ENCODE data around the gene KRT84. TPM values are rescaled to one million over a fixed set of nuclear protein-coding genes. Genes with fewer than 3 reads are reported as not detected.

Gene KRT84
- total and polyA plus RNA-seq, 8 donors = not detected

DNA sequence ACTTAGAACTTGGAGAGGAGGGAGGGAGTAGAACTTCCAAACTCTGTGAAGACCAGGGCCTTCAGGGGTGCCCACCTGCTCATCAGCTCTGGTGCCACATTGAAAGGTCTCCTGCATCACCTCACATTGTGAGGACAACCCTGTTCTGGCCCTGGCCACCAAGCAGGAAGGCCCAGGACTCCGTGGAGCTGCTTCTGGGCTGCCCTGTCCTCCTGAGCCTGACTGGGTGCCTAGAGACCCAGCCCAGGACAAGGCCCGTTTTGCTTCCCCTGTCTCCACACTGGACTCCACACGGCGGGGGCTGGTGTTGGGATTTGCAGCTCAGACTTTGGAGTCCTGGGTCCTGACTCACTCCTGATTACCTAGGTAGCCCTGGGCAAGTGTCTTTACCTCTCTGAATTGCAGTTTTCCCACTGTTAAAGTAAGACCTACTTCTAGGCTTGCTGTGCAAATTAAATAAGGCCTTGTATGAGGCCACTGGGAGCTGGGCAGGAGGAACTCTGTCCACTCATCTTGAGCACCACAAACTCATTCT lies 33.2 kb upstream of the KRT84 start:
- Histone ChIP-seq H3K27me3 (no peaks in the 10 kb centered on the region), H3K4me3 (no peak overlapping the region), H3K4me1 (peaks cover 0 to 28% (median 9%) of the 10 kb centered on the region in 4 donors), H3K36me3 (no peaks in the 10 kb centered on the region), H3K27ac (no peak overlapping the region), H3K9me3 (no peaks in the 10 kb centered on the region)
- intact Hi-C loops (cut with DNase I; ENCODE audit: low total_unique reads) = no loop called here
- WGBS, 5 donors = 82 to 92% (median 87%) methylated on average over 3 to 4 of the region's 4 CpGs; no CpG with 5 or more reads in 1 of the 5 donors
- TF ChIP-seq CTCF (IDR thresholded peaks at IDR 0.05) = no peak
- TF ChIP-seq EP300 (IDR thresholded peaks at IDR 0.05) = no peak
- no peak for TF ChIP-seq POLR2AphosphoS5 (IDR thresholded peaks at IDR 0.05)
- no peak for TF ChIP-seq POLR2A (IDR thresholded peaks at IDR 0.05)
- DNase-seq = no peak

GRCh38 chr12:52417740-52418139 lies 32.3 kb upstream of the KRT84 start:
- WGBS, 5 donors = 41 to 67% (median 61%) methylated on average over 2 of the region's 2 CpGs
- H3K9me3 ChIP-seq = no peaks in the 10 kb centered on the region
- H3K4me1 ChIP-seq = peaks cover 0 to 22% (median 8%) of the 10 kb centered on the region in 4 donors
- no peak overlapping the region for H3K4me3 ChIP-seq
- no peaks in the 10 kb centered on the region for H3K27me3 ChIP-seq
- no peak for DNase-seq
- peak overlapping the region in 3 of 5 donors; percentile 48 to 70 (median 49) for H3K27ac ChIP-seq
- intact Hi-C loops (cut with DNase I; ENCODE audit: low total_unique reads) = no loop called here
- no peaks in the 10 kb centered on the region for H3K36me3 ChIP-seq
- TF ChIP-seq EP300 (IDR thresholded peaks at IDR 0.05) = no peak
- no peak for TF ChIP-seq CTCF (IDR thresholded peaks at IDR 0.05)

GRCh38 chr12:52416795-52417194 lies 31.3 kb upstream of the KRT84 start:
- no peak for TF ChIP-seq POLR2A (IDR thresholded peaks at IDR 0.05)
- intact Hi-C loops (cut with DNase I; ENCODE audit: low total_unique reads) = no loop called here

DNA sequence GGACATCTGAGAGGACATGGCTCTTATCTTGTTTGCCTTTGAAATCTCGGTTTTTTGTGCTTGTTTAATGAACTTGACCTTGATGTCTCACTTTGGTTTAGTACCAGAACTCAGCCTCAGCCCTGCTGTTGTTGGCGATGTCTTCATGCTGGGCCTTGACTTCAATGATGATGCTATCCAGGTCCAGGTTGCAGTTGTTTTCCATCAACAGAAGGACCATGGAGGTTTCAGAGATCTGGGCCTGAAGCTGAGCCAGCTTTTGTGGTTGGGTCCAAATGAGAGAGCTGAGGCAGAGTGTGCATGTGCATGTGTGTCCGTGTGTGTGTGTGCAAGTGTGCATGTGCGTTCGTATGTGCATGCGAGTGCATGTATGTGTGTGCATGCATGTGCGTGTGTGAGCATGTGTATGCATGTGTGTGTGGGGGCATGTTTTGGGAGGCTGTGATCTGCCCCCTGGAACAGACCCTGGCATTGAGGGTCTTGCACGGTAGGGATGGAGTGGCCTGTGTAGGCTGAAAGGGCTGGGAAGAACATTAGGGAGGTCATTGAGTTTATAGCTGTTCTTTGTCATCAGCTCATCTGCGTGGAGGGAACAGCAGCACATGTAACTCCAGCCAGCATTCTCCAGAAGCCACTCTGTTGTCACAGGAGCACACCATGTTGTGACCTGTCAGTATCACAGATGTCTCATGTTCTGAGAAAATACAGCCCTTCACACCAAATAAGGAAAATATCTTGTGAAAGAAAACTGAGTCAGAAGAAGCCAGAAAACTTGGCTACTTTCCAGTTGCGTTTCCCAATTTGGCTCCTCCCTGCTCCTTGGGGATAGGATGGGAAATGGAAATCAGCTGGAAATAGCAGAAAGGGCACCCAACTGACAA lies 30.7 kb upstream of the KRT84 start:
- TF ChIP-seq CTCF (IDR thresholded peaks at IDR 0.05) (no peak), EP300 (IDR thresholded peaks at IDR 0.05) (no peak), POLR2AphosphoS5 (IDR thresholded peaks at IDR 0.05) (peak in 2 of 3 donors; percentile 53 to 74), POLR2A (IDR thresholded peaks at IDR 0.05) (no peak)
- no peak overlapping the region for H3K4me3 ChIP-seq
- no peaks in the 10 kb centered on the region for H3K36me3 ChIP-seq
- 61 to 69% (median 68%) methylated on average over 10 of the region's 10 CpGs for WGBS, 5 donors
- intact Hi-C loops (cut with DNase I; ENCODE audit: low total_unique reads) = no loop called here
- DNase-seq = peak in 1 of 2 donors; percentile 81
- H3K27ac ChIP-seq = peak overlapping the region in 4 of 5 donors; percentile 19 to 70 (median 53)
- H3K4me1 ChIP-seq = peaks cover 0 to 28% (median 8%) of the 10 kb centered on the region in 4 donors
- H3K9me3 ChIP-seq = no peaks in the 10 kb centered on the region
- H3K27me3 ChIP-seq = no peaks in the 10 kb centered on the region

More at GRCh38 chr12:52416795-52417194, 31.3 kb upstream of the KRT84 start:
- Histone ChIP-seq H3K4me3 (no peak overlapping the region), H3K9me3 (no peaks in the 10 kb centered on the region), H3K27ac (peak overlapping the region in 4 of 5 donors; percentile 48 to 70 (median 53)), H3K4me1 (peaks cover 0 to 22% (median 8%) of the 10 kb centered on the region in 4 donors), H3K36me3 (no peaks in the 10 kb centered on the region), H3K27me3 (no peaks in the 10 kb centered on the region)
- 67 to 88% (median 84%) methylated on average over 1 of the region's 1 CpG for WGBS, 5 donors
- DNase-seq = no peak

Measured in stomach (tissue), 9 donors.